Tongue (tissue), 2 donors: ENCODE measurements around the gene UBXN6. TPM values are rescaled to one million over a fixed set of nuclear protein-coding genes. Genes with fewer than 3 reads are reported as not detected.
A peak's percentile ranks its signal among the peaks of the same experiment; 100 is the strongest.

ENCODE experiments used
- DNase-seq: peaks from one replicate; pipeline ENCODE4 v3.0.0-alpha.2; 2015
- total RNA-seq: library from RNA; depleted of rRNA; stranded (reverse); fragments of >200 nt; gene quantifications from one replicate; pipeline ENCODE4 v1.2.3, GENCODE V29; 2014

The UBXN6 gene
- 92.2 TPM for total RNA-seq

GRCh38 chr19:4457654-4458395, at the start of gene UBXN6:
Gene UBXN6 (minus strand): TSS chr19:4457794. CDS start chr19:4457697, 97 bp downstream.
- DNase-seq = peak; percentile 99

- DNase-seq = no peak
These were observed 49.5 kb upstream of the UBXN6 start for GRCh38 chr19:4507150-4507452.

- no peak for DNase-seq
These were observed 49.0 kb upstream of the UBXN6 start for GRCh38 chr19:4506449-4507149.

- no peak for DNase-seq
These were observed 48.2 kb upstream of the UBXN6 start for GRCh38 chr19:4505570-4506448.

- DNase-seq = no peak
These were observed 47.4 kb upstream of the UBXN6 start for GRCh38 chr19:4504891-4505569.

GRCh38 chr19:4504297-4504701, 46.7 kb upstream of the UBXN6 start:
- DNase-seq = peak; percentile 90

- no peak for DNase-seq
These were observed 46.2 kb upstream of the UBXN6 start for GRCh38 chr19:4503825-4504170.

- no peak for DNase-seq
These were observed 45.7 kb upstream of the UBXN6 start for GRCh38 chr19:4503132-4503824.

GRCh38 chr19:4502282-4503131, 44.9 kb upstream of the UBXN6 start:
- no peak for DNase-seq

- no peak for DNase-seq
These were observed 44.1 kb upstream of the UBXN6 start for GRCh38 chr19:4501691-4502090.

GRCh38 chr19:4500841-4501591, 43.4 kb upstream of the UBXN6 start:
- DNase-seq = no peak

GRCh38 chr19:4499855-4500254, 42.3 kb upstream of the UBXN6 start:
- DNase-seq = no peak

GRCh38 chr19:4499318-4499717, 41.7 kb upstream of the UBXN6 start:
- no peak for DNase-seq

GRCh38 chr19:4498694-4499093, 41.1 kb upstream of the UBXN6 start:
- DNase-seq = no peak

GRCh38 chr19:4497770-4498389, 40.3 kb upstream of the UBXN6 start:
- DNase-seq = no peak

- no peak for DNase-seq
These were observed 38.7 kb upstream of the UBXN6 start for GRCh38 chr19:4496304-4496703.

- no peak for DNase-seq
These were observed 37.9 kb upstream of the UBXN6 start for GRCh38 chr19:4495471-4495870.

- DNase-seq = no peak
These were observed 37.1 kb upstream of the UBXN6 start for GRCh38 chr19:4494691-4495064.

- no peak for DNase-seq
These were observed 36.5 kb upstream of the UBXN6 start for GRCh38 chr19:4493929-4494690.
